Left colon (tissue), 2 donors: ENCODE results near the gene BTBD17. TPM values are rescaled to one million over a fixed set of nuclear protein-coding genes. Genes with fewer than 3 reads are reported as not detected.
"Not testable (repeated sequence)": the region's sequence is repeated elsewhere in the genome, so short reads cannot be mapped to it uniquely, and the experiment has no call there.

Experiments
- ATAC-seq: fragments of 200-7000 bp; cut with Tn5 transposase; one replicate; pipeline ENCODE4 v1.9.1; 2020; ENCODE audit warnings: mild to moderate bottlenecking, moderate library complexity
- DNase-seq, 2 donors: peaks; one replicate each; pipeline ENCODE4 v3.0.0-alpha.2; 2020
- intact Hi-C, 2 donors: fragments of 100-400 bp; cut with DNase I in 1 of 2; cut with micrococcal nuclease in 1 of 2; formaldehyde crosslinking; loops; one replicate each; pipeline versions ENCODE4 v1.11.2 to v1.14.0; 2022; cut with DNase I, micrococcal nuclease
- long read RNA-seq: library from polyadenylated mRNA; unstranded; transcript quantifications from one replicate; pipeline ENCODE4 v2.0.0, GENCODE V29; 2021
- total RNA-seq, 2 donors: library from RNA; stranded (reverse); fragmentation: NEBNext Ultra II Directional; extraction: Animal tissue kit (Norgen Biotek cat#: 25700); gene quantifications; one replicate each; pipeline ENCODE4 v1.2.1, GENCODE V29; 2021
- donor health status: DM: no; HTN: no; CAD: no.
- donor health status: DM: yes; HTN: yes; CAD: no.

The BTBD17 gene
- total RNA-seq = under 1 TPM in 1 of 2 donors, not detected in 1; 0.24 TPM
- long read RNA-seq = 0 reads

- intact Hi-C loops = no loop called here
- peak in 1 of 2 donors; percentile 63 for DNase-seq
- peak; percentile 80 for ATAC-seq
Observed at GRCh38 chr17:74361230-74362068, at the start of gene BTBD17. Gene BTBD17 (minus strand): TSS chr17:74361868. CDS start chr17:74361819, 49 bp downstream.

- ATAC-seq = peak; percentile 70
- no peak for DNase-seq
- intact Hi-C loops = no loop called here
Observed at GRCh38 chr17:74410001-74410443, 48.4 kb upstream of the BTBD17 start.

- DNase-seq = no peak
- peak; percentile 63 for ATAC-seq
- intact Hi-C loops = no loop called here
Observed at GRCh38 chr17:74408815-74409214, 47.1 kb upstream of the BTBD17 start.

- ATAC-seq (peak; percentile 64), DNase-seq (no peak)
- intact Hi-C loops = no loop called here
Observed at GRCh38 chr17:74408262-74408661, 46.6 kb upstream of the BTBD17 start.

- ATAC-seq (no peak), DNase-seq (no peak)
- intact Hi-C loops = no loop called here
Observed at GRCh38 chr17:74407384-74407783, 45.7 kb upstream of the BTBD17 start.

GRCh38 chr17:74405311-74405710, 43.6 kb upstream of the BTBD17 start:
- ATAC-seq, intact Hi-C loops, DNase-seq: not testable (repeated sequence)

- ATAC-seq (no peak), DNase-seq (no peak)
- intact Hi-C loops = no loop called here
Observed at GRCh38 chr17:74404789-74405188, 43.1 kb upstream of the BTBD17 start.

GRCh38 chr17:74404218-74404617, 42.5 kb upstream of the BTBD17 start:
- no peak for ATAC-seq
- intact Hi-C loops = no loop called here
- DNase-seq = no peak

GRCh38 chr17:74403512-74404137, 42.0 kb upstream of the BTBD17 start:
- intact Hi-C loops = no loop called here
- no peak for ATAC-seq
- no peak for DNase-seq

- no peak for ATAC-seq
- no peak for DNase-seq
Observed at GRCh38 chr17:74402048-74402447, 40.4 kb upstream of the BTBD17 start.

GRCh38 chr17:74396567-74396966, 34.9 kb upstream of the BTBD17 start:
- no peak for DNase-seq
- no peak for ATAC-seq
- intact Hi-C loops = no loop called here

More at GRCh38 chr17:74402048-74402447, 40.4 kb upstream of the BTBD17 start:
- intact Hi-C loops = no loop called here

GRCh38 chr17:74394977-74395376, 33.3 kb upstream of the BTBD17 start:
- DNase-seq (peak; percentile 39 to 58), ATAC-seq (peak; percentile 95)
- intact Hi-C loops = no loop called here

GRCh38 chr17:74394275-74394950, 32.7 kb upstream of the BTBD17 start:
- ATAC-seq (peak; percentile 2), DNase-seq (no peak)
- intact Hi-C loops = no loop called here

- intact Hi-C loops = no loop called here
- ATAC-seq = no peak
- no peak for DNase-seq
Observed at GRCh38 chr17:74393346-74393942, 31.8 kb upstream of the BTBD17 start.

- ATAC-seq (no peak), DNase-seq (no peak)
- intact Hi-C loops = no loop called here
Observed at GRCh38 chr17:74392848-74393247, 31.2 kb upstream of the BTBD17 start.

- ATAC-seq (no peak), DNase-seq (no peak)
- intact Hi-C loops = no loop called here
Observed at GRCh38 chr17:74391771-74392170, 30.1 kb upstream of the BTBD17 start.

GRCh38 chr17:74390680-74391653, 29.3 kb upstream of the BTBD17 start:
- intact Hi-C loops = no loop called here
- ATAC-seq (no peak), DNase-seq (no peak)
